Smooth muscle cell (in vitro differentiated cells): ENCODE measurements around the gene VAMP7. TPM values are rescaled to one million over a fixed set of nuclear protein-coding genes. Genes with fewer than 3 reads are reported as not detected.

Source experiments
- DNase-seq: peaks from one replicate; lab custom pipeline; 2025; ENCODE audit not compliant: unreplicated experiment; lab: John Stamatoyannopoulos, UW
- H2AFZ ChIP-seq: fragments of 200-600 bp; sonication (generic); 2 replicates; pipeline ENCODE4 v1.6.0; 2016; ENCODE audit warnings: antibody characterized with exemption, low read depth, mild to moderate bottlenecking
- H3F3A ChIP-seq: fragments of 200-600 bp; sonication (generic); 2 replicates; pipeline ENCODE4 v1.6.0; 2017; ENCODE audit warnings: antibody characterized with exemption, low read depth
- H3K27ac ChIP-seq: fragments of 200-600 bp; sonication (generic); 2 replicates; pipeline ENCODE4 v1.5.1; 2016; ENCODE audit warnings: low read depth, mild to moderate bottlenecking
- H3K27me3 ChIP-seq: fragments of 200-600 bp; sonication (generic); 2 replicates; pipeline ENCODE4 v1.6.1; 2016; ENCODE audit warnings: low read depth, mild to moderate bottlenecking
- H3K36me3 ChIP-seq: fragments of 200-600 bp; sonication (generic); 2 replicates; pipeline ENCODE4 v1.5.1; 2016; ENCODE audit warnings: low read depth
- H3K4me1 ChIP-seq: fragments of 200-600 bp; sonication (generic); 2 replicates; pipeline ENCODE4 v1.5.1; 2016; ENCODE audit warnings: low read depth
- H3K4me2 ChIP-seq: fragments of 200-600 bp; sonication (generic); 2 replicates; pipeline ENCODE4 v1.6.0; 2016; ENCODE audit warnings: mild to moderate bottlenecking
- H3K4me3 ChIP-seq: fragments of 200-600 bp; sonication (generic); 2 replicates; pipeline ENCODE4 v1.5.1; 2016; ENCODE audit warnings: mild to moderate bottlenecking
- H3K79me2 ChIP-seq: fragments of 200-600 bp; sonication (generic); 2 replicates; pipeline ENCODE4 v1.6.0; 2016; ENCODE audit warnings: low read depth, mild to moderate bottlenecking
- H3K9ac ChIP-seq: fragments of 200-600 bp; sonication (generic); 2 replicates; pipeline ENCODE4 v1.6.0; 2016; ENCODE audit warnings: low read depth
- H3K9me3 ChIP-seq: fragments of 200-600 bp; sonication (generic); replicated peaks from 2 replicates; pipeline ENCODE4 v1.5.1; 2016; ENCODE audit warnings: low read depth
- H4K20me1 ChIP-seq: fragments of 200-600 bp; sonication (generic); 2 replicates; pipeline ENCODE4 v1.6.0; 2016; ENCODE audit warnings: low read depth
- WGBS: methylation state at CpG from one replicate; pipeline ENCODE4 v1.1.7; 2016; ENCODE audit warnings: low lambda C conversion rate; 5-methylcytosine and 5-hydroxymethylcytosine counted together
- polyA plus RNA-seq: library from polyadenylated mRNA; unstranded; fragments of >200 nt; fragmentation: Nextera tagmentation; extraction: Ambion mirVana; gene quantifications from 2 replicates; pipeline ENCODE4 v1.2.1, GENCODE V29; 2016
- total RNA-seq: library from RNA; depleted of rRNA; stranded (reverse); fragments of >200 nt; gene quantifications from 2 replicates; pipeline ENCODE4 v1.2.3, GENCODE V29; 2014
- TF ChIP-seq, protein P1 (sequence below): fragments of 200-600 bp; sonication (generic); IDR thresholded peaks from 2 replicates; pipeline ENCODE4 v1.5.1; 2017; ENCODE audit warnings: borderline replicate concordance, mild to moderate bottlenecking, antibody characterized with exemption; ENCODE audit not compliant: insufficient read depth, poor library complexity, severe bottlenecking

Gene VAMP7
- total and polyA plus RNA-seq, 2 experiments from 2014 or later: 33.8 to 53.8 TPM

DNA sequence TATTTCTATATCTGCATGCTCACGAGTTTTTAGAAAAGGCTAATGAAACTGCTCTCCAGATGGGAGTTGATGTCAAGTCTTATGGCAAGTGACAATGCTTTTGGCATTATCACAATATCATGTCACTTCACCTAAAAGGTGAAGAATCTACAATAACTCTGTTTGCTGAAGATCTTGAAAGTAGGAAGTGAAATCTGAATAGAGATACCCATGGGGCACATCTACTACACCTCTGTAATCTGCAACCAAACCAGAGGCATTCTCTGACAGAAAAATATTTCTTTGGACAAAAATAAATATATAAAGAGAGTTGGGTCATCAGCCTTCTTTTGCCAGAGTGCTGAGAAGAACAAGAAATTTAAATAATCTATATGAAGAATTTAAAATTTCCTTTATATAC lies 3.9 kb upstream of the VAMP7 start:
- H4K20me1 ChIP-seq: no peaks in the 10 kb centered on the region
- no peak overlapping the region for H3K9ac ChIP-seq
- no peak overlapping the region for H3K4me2 ChIP-seq
- no peaks in the 10 kb centered on the region for H3F3A ChIP-seq
- no peak overlapping the region for H3K27ac ChIP-seq
- TF ChIP-seq, protein P1, sequence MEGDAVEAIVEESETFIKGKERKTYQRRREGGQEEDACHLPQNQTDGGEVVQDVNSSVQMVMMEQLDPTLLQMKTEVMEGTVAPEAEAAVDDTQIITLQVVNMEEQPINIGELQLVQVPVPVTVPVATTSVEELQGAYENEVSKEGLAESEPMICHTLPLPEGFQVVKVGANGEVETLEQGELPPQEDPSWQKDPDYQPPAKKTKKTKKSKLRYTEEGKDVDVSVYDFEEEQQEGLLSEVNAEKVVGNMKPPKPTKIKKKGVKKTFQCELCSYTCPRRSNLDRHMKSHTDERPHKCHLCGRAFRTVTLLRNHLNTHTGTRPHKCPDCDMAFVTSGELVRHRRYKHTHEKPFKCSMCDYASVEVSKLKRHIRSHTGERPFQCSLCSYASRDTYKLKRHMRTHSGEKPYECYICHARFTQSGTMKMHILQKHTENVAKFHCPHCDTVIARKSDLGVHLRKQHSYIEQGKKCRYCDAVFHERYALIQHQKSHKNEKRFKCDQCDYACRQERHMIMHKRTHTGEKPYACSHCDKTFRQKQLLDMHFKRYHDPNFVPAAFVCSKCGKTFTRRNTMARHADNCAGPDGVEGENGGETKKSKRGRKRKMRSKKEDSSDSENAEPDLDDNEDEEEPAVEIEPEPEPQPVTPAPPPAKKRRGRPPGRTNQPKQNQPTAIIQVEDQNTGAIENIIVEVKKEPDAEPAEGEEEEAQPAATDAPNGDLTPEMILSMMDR: no peak
- H3K79me2 ChIP-seq: peaks cover 10% of the 10 kb centered on the region
- no peak overlapping the region for H3K4me3 ChIP-seq
- H2AFZ ChIP-seq: no peak overlapping the region
- no peaks in the 10 kb centered on the region for H3K9me3 ChIP-seq
- peaks cover 5% of the 10 kb centered on the region for H3K4me1 ChIP-seq
- DNase-seq: no peak
- no peaks in the 10 kb centered on the region for H3K27me3 ChIP-seq
- WGBS: 42% methylated on average over 1 of the region's 1 CpG
- H3K36me3 ChIP-seq: no peaks in the 10 kb centered on the region

- Histone ChIP-seq H3K4me3 (peak overlapping the region; percentile 75), H3F3A (no peaks in the 10 kb centered on the region), H3K36me3 (no peaks in the 10 kb centered on the region), H2AFZ (peak overlapping the region; percentile 85), H3K9ac (peak overlapping the region; percentile 91), H3K9me3 (no peaks in the 10 kb centered on the region), H3K27me3 (no peaks in the 10 kb centered on the region), H3K79me2 (peaks cover 38% of the 10 kb centered on the region), H4K20me1 (peaks cover 2% of the 10 kb centered on the region), H3K4me2 (peak overlapping the region; percentile 90), H3K27ac (peak overlapping the region; percentile 71), H3K4me1 (peaks cover 8% of the 10 kb centered on the region)
- TF ChIP-seq, protein P1: no peak
- WGBS: 58% methylated on average over 13 of the region's 13 CpGs
- DNase-seq: no peak
Observed at GRCh38 chrX:155880586-155881157, 473 bp upstream of the VAMP7 start.

- WGBS: 74% methylated on average over 2 of the region's 2 CpGs
- Histone ChIP-seq H3K9me3 (no peaks in the 10 kb centered on the region), H3K79me2 (peaks cover 39% of the 10 kb centered on the region), H3F3A (no peaks in the 10 kb centered on the region), H3K4me1 (peaks cover 11% of the 10 kb centered on the region), H3K4me3 (no peak overlapping the region), H3K4me2 (no peak overlapping the region), H4K20me1 (peaks cover 2% of the 10 kb centered on the region), H3K27ac (no peak overlapping the region), H2AFZ (no peak overlapping the region), H3K36me3 (no peaks in the 10 kb centered on the region), H3K27me3 (no peaks in the 10 kb centered on the region), H3K9ac (no peak overlapping the region)
- no peak for DNase-seq
- TF ChIP-seq, protein P1: no peak
Observed at GRCh38 chrX:155886409-155886808, 5.3 kb downstream of the VAMP7 start.

- no peaks in the 10 kb centered on the region for H3K9me3 ChIP-seq
- H3K4me2 ChIP-seq: peak overlapping the region; percentile 32
- H3K4me3 ChIP-seq: no peak overlapping the region
- no peak overlapping the region for H2AFZ ChIP-seq
- peak overlapping the region; percentile 76 for H3K27ac ChIP-seq
- TF ChIP-seq, protein P1: no peak
- H3F3A ChIP-seq: no peaks in the 10 kb centered on the region
- no peaks in the 10 kb centered on the region for H3K27me3 ChIP-seq
- peaks cover 23% of the 10 kb centered on the region for H3K79me2 ChIP-seq
- no peak overlapping the region for H3K9ac ChIP-seq
- H4K20me1 ChIP-seq: peaks cover 2% of the 10 kb centered on the region
- H3K4me1 ChIP-seq: peaks cover 3% of the 10 kb centered on the region
- 44% methylated on average over 3 of the region's 3 CpGs for WGBS
- no peaks in the 10 kb centered on the region for H3K36me3 ChIP-seq
- no peak for DNase-seq
Observed at GRCh38 chrX:155888139-155888538, 7.0 kb downstream of the VAMP7 start.
